ENCODE results near the gene PROSER3.

The PROSER3 gene

GRCh38 chr19:35775298-35776101 lies 17.5 kb downstream of the PROSER3 start, which contains the start of gene ARHGAP33:
TSS of gene ARHGAP33 (plus strand) at chr19:35775564. CDS start at chr19:35775659, 95 bp downstream.
- in situ Hi-C loops (cut with MboI; ENCODE audit: low sequenced_read_pairs): no loop called here

- in situ Hi-C loops (cut with MboI; ENCODE audit: low sequenced_read_pairs): no loop called here
Measured at GRCh38 chr19:35776102-35776788, 18.3 kb downstream of the PROSER3 start.

GRCh38 chr19:35777086-35777841 lies 19.3 kb downstream of the PROSER3 start:
- in situ Hi-C loops (cut with MboI; ENCODE audit: low sequenced_read_pairs): no loop called here

- in situ Hi-C loops (cut with MboI; ENCODE audit: low sequenced_read_pairs): no loop called here
Measured at GRCh38 chr19:35777961-35778360, 20.0 kb downstream of the PROSER3 start.

- in situ Hi-C loops (cut with MboI; ENCODE audit: low sequenced_read_pairs): no loop called here
Measured at GRCh38 chr19:35779033-35779432, 21.1 kb downstream of the PROSER3 start.

- in situ Hi-C loops (cut with MboI; ENCODE audit: low sequenced_read_pairs): no loop called here
Measured at GRCh38 chr19:35780058-35780457, 22.1 kb downstream of the PROSER3 start.

GRCh38 chr19:35780717-35781116 lies 22.7 kb downstream of the PROSER3 start:
- in situ Hi-C loops (cut with MboI; ENCODE audit: low sequenced_read_pairs): no loop called here

GRCh38 chr19:35781650-35782049 lies 23.7 kb downstream of the PROSER3 start:
- in situ Hi-C loops (cut with MboI; ENCODE audit: low sequenced_read_pairs): no loop called here

GRCh38 chr19:35782589-35782988 lies 24.6 kb downstream of the PROSER3 start:
- in situ Hi-C loops (cut with MboI; ENCODE audit: low sequenced_read_pairs): no loop called here

- in situ Hi-C loops (cut with MboI; ENCODE audit: low sequenced_read_pairs): no loop called here
Measured at GRCh38 chr19:35783469-35784434, 25.8 kb downstream of the PROSER3 start.

GRCh38 chr19:35784503-35785338 lies 26.7 kb downstream of the PROSER3 start:
- in situ Hi-C loops (cut with MboI; ENCODE audit: low sequenced_read_pairs): no loop called here

GRCh38 chr19:35785339-35785627 lies 27.3 kb downstream of the PROSER3 start:
- in situ Hi-C loops (cut with MboI; ENCODE audit: low sequenced_read_pairs): no loop called here

GRCh38 chr19:35786299-35787160 lies 28.6 kb downstream of the PROSER3 start:
- in situ Hi-C loops (cut with MboI; ENCODE audit: low sequenced_read_pairs): no loop called here

- in situ Hi-C loops (cut with MboI; ENCODE audit: low sequenced_read_pairs): no loop called here
Measured at GRCh38 chr19:35787227-35787799, 29.3 kb downstream of the PROSER3 start.

- in situ Hi-C loops (cut with MboI; ENCODE audit: low sequenced_read_pairs): no loop called here
Measured at GRCh38 chr19:35788205-35788960, 30.4 kb downstream of the PROSER3 start.

- in situ Hi-C loops (cut with MboI; ENCODE audit: low sequenced_read_pairs): no loop called here
Measured at GRCh38 chr19:35789195-35789977, 31.4 kb downstream of the PROSER3 start.

Measured in HL-60/S4 treated with retinoic acid at 250 ng/mL for 4 days and 3 days (cell line).